ENCODE data around the gene ABLIM3.

DNA sequence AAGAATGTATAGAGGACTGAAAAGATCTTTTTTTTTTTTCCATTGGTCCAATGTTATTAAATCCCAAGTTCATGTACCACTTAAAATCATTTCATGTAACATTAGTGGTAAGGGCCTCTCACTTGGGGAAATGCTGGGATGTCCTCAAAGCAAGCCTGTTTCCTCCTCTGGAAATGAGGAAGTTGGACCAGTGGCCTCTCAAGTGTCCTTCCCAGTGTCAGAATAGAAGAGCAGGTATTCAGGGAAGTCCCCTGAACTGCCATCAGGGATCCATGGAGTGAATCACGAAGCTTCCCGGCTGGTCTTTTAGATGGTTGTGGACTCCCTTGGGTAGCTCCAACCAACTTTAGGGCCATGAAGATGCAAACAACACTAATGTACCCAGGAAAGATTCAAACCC, 75.2 kb downstream of the ABLIM3 start:
- TF ChIP-seq POLR2A (IDR thresholded peaks at IDR 0.05): no peak
- TF ChIP-seq, protein P1, sequence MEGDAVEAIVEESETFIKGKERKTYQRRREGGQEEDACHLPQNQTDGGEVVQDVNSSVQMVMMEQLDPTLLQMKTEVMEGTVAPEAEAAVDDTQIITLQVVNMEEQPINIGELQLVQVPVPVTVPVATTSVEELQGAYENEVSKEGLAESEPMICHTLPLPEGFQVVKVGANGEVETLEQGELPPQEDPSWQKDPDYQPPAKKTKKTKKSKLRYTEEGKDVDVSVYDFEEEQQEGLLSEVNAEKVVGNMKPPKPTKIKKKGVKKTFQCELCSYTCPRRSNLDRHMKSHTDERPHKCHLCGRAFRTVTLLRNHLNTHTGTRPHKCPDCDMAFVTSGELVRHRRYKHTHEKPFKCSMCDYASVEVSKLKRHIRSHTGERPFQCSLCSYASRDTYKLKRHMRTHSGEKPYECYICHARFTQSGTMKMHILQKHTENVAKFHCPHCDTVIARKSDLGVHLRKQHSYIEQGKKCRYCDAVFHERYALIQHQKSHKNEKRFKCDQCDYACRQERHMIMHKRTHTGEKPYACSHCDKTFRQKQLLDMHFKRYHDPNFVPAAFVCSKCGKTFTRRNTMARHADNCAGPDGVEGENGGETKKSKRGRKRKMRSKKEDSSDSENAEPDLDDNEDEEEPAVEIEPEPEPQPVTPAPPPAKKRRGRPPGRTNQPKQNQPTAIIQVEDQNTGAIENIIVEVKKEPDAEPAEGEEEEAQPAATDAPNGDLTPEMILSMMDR (IDR thresholded peaks at IDR 0.05): no peak
